GM18873 (cell line): ENCODE results near the gene MYMK.

Experiments
- ATAC-seq: cut with Tn5 transposase; IDR thresholded peaks from one replicate; pipeline ENCODE4 v1.9.1; 2021; ENCODE audit warnings: mild to moderate bottlenecking, moderate library complexity, moderate number of reproducible peaks; ENCODE audit not compliant: unreplicated experiment, low FRiP score

MYMK gene

DNA sequence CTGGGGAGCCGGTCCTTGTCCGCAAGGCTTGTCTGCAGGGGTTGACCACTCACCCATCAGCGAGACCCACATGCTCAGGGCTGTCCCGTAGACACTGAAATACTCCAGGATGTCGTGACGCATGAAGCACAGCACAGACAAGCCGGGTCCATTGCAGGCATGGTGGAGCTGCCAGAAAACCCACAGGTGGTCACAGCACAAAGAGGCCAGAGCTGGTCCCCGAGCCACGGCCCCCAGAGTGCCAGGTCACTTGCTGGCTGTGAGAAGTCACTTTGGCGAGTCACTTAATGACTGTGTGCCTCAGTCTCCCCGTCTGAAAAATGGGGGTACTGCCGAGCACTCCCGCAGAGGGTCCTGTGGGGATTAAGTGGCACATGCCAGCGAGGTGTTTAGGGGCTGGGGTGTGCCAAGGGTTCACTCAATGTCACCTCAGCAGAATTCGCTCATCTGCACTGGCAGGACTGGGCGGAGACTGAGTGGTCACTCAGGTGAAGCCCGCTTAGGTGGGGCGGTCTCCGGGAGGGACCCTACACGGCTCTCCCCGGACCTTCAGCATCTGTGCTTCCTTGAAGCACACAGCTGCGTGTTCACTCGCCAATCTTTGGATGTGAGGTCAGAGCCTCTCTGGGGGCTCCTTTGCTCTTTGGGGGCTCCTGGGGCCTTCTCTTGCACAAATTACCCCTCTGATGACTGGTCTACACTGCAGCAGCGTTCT is 4.5 kb downstream of the MYMK start:
- ATAC-seq = no peak

DNA sequence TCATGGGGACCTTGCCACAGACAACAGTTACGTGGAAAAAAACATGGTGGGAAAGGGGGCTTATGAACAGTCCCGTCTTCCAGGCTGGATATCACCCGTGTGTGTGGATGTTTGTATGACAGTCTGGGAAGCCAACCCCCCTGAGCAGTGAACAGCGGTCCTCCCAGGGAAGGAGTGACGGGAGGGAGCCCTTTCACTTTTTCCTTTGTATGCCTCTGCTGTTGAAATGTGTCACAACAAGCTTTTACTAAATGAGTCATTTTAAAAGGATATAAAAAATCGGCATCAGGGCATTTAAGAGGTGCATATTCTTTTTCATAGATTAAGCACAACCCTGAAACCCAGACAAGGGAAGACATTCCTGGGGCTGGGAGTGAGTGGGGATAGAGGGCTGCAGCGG is 5.1 kb downstream of the MYMK start:
- ATAC-seq = no peak

DNA sequence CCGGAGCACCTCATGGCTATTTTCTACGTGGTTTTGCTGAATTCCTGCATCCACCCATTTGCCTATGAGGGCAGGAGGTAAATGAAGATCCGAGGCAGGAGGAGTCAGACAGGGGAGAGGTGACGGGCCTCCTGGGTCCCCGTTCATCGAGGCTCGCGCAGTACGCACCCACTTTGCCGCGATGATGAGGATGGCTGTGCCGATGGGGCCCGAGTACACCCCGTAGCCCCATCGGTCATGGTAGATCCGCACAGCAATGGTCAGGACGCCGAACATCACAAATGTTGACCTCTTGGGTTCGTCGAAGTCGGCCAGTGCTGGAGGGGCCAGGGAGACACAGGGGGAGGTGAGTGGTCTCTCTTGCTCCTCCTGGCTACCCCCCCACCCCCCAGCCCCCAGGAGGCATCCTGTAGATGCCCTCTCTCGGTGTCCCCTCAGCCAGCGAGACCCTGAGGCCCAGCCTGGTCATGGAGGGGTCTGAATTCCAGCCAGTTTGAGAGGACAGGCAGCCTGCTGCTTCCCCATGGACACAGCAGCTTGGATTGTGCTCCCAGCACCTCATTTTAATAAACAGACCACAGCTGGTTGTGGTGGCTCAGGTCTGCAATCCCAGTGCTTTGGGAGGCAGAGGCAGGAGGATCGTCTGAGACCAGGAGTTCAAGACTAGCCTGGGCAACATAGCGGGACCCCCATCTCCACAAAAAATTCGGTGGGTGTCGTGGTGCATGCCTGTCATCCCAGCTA is 5.9 kb downstream of the MYMK start:
- no peak for ATAC-seq

DNA sequence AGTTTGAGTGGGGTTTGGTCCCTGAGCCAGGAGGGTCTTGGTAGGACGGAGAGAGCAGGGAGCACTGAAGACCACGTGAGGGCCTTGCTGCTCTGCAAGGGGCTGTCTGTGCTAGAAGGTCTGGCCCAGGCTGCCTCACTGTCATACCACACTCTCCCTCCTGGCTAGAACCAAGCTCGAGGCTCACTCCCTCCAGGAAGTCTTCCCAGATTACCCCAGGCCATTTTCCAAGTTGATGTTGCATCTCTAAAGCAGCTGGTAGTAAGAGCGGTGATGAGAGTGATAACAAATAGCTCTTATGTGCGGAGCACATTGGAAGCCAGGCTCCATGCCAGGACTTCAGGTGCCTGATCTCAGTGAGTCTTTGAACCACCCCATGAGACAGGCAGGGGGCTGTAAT is 6.6 kb downstream of the MYMK start:
- ATAC-seq = no peak

DNA sequence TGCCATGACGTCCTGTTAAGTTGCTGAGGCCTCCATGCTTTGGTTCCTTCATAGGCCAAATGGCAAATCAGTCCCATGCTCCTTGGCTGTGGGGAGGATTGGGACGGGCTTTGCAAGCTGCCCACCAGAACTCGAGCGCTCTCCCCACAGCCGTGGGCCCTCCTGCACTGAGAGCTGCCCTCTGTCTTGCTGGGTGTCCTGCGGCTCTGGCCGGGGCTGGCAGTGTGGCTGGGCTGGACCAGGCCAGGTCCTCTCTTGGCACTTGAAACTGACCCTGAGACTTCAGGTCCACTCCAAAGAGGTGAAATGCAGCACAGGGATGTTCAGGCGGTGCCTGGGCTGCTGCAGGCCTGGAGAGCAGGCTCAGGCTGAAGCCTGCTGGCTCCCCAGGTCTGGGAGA is 7.0 kb downstream of the MYMK start:
- ATAC-seq = no peak

DNA sequence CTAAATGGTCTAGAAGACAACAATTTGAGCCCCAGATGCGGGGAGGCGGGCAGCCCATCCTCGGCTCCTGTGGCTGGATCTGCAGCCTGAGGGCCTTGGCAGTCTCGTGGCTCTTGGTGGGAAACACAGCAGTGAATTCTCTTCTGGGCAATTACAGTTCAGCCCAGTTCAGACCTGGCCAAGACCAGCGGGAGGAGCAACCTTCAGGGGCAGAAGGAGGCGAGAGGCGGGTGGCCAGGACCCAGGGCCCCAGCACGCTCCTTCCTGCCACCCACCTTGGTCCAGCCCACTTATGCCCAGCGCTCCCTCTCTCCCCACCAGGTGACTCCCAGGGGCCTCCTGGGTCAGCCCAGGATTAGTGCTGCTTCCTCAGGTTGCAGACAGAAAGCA is 7.8 kb downstream of the MYMK start:
- ATAC-seq = no peak

DNA sequence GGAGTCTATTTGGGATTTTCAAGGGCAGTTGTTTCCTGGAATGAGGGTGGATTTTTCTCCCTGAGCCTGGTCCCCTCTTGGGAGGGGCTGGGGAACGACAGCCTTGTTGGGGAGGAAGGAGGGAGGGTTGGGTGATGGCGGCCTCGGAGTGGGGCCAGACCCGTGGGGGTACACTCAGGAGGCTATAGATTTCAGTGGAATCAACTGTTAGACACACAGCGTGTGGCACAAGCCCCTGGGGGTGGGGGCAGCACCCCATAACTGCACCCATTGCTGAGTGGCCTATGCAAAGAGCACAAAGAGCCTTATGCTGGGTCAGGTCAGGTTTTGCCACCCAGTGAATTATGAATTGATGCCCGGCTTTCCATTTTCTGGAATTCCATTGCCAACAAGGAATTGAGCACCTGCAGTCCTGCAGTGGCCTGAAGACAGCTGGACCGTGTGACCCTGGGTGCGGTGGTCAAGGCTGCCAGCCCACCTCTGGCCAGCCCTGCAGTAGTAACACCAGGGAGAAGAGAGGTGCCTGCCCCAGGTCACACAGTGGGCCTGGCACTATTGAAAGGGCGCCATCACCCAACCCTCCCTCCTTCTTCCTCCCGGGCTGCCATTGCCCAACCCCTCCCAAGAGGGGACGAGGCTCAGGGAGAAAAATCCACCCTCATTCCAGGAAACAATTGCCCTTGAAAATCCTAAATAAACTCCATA is 8.4 kb downstream of the MYMK start:
- ATAC-seq = no peak

DNA sequence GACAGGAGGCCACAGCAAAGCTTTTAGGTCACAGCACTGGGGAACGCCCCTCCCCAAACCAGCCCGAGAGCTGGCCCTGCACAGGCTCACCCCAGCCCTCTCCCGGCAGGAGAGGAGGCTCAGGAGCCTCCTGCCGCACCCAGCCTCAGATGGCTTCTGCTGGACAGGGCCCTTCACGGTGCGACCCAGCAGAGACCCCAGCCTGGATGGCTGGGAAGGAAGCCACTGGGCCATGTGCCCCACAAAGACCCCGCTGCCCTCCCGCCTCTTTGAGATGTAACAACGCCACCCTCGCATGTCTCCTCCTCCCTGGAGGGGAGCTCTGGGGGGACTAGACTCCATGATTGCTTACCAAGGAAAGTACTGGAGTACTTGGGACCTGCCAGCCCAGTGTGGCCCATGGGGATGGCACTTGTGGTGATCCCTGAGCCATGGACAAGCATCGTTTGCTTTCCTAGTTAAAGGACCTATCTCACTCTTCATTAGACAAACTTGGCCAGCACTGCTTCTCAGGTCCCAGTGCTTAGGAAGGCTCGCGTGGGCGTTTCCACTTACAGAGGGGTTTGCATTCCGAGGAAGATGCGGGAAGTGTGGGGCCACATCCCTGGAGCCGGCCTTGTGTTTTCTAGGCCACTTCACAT is 9.0 kb downstream of the MYMK start:
- no peak for ATAC-seq

DNA sequence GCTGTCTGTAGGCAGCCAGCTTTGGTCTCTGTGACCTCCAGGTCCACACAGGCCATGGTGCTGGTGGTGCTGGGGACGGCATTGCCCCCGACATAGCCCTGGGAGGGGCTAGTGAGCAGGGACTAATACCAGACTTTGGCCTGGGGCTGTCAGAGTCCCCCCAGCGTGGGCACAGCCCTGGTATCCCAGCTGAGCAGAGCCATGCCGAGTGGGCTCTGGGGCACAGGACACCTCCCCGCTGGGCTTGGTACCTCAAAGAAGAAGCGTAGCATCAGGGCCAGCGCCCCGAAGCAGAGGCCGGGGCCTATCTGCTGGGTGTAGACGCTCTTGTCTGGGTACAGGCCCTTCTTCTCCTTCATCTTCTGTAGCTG is 9.5 kb downstream of the MYMK start:
- ATAC-seq = no peak

DNA sequence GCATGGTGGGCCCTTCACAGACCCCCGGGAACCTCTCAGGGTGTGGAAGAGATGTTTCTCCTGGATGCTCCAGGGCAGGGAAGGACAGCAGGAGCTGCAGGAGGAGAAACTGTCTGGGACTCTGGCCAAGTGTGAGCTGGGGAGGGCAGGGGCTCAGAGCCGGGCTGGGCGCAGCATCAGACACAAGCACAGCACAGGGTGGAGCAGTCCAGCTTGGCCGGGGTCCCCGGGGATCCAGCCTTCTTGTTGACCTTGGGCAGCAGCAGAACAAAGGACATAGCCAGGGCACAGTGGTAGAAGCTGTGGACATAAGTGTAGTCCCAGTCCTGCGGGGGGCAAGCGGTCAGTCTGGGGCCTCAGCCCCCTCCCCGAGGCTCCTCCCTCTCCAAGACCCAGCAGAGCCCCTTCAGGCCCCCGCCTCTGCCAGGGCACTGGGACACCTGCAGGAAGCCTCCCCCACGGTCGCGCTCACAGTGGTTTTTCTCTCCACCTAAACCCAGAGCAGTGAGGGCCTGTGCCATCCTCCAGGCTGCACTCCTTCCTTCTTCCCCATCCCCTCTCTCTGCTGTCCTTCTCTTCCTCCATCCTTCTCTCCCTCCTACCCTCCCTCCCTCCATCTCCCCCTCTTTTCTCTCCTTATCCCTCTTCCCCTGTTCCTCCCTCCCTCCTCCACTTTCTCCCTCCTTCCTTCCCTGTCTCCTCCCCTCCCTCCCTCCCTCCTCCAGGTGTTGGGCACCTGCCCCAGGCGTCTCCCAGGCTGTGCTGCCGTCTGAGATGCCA is 10.1 kb downstream of the MYMK start:
- no peak for ATAC-seq

DNA sequence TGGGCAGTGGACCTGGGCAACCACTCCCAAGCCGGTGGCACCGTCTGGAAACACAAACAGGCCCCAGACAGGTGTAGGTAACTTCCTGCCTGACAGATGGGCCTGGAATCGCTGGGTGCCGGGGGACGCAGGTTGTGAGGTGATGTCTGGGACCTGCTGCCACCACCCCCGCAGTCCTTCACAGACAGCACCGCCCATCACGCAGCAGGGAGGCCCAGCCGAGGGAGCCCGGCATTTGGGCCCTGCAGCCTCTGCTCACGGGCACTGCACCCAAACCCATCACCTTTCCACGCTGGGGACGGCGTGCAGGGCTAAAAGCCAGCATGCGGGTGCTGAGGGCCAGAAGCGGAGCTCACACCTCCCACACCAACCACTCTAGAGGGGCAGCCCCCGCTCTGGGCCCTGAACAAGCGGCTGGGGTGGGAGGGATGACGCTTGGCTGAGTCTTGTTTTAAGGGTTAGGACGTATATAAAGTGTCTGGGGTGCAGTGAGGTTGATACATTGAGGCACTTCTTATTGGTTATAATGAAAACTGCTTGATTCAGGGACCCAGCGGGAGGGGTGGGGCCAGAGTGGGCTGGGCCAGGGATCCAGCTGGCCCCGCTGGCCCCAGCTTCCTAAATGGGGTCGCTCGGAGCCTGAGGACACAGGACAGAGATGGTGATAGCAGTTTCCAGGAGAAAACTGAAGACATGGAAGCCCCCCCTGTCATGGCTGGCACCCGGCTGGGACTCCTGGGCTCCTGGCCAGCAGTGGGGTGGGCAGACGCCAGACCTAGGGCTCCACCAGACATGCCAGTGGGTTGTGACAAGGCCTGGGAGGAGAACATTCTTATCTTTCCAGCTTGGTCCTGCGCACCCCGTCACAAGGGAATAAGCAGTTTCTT is 11.3 kb downstream of the MYMK start:
- no peak for ATAC-seq

DNA sequence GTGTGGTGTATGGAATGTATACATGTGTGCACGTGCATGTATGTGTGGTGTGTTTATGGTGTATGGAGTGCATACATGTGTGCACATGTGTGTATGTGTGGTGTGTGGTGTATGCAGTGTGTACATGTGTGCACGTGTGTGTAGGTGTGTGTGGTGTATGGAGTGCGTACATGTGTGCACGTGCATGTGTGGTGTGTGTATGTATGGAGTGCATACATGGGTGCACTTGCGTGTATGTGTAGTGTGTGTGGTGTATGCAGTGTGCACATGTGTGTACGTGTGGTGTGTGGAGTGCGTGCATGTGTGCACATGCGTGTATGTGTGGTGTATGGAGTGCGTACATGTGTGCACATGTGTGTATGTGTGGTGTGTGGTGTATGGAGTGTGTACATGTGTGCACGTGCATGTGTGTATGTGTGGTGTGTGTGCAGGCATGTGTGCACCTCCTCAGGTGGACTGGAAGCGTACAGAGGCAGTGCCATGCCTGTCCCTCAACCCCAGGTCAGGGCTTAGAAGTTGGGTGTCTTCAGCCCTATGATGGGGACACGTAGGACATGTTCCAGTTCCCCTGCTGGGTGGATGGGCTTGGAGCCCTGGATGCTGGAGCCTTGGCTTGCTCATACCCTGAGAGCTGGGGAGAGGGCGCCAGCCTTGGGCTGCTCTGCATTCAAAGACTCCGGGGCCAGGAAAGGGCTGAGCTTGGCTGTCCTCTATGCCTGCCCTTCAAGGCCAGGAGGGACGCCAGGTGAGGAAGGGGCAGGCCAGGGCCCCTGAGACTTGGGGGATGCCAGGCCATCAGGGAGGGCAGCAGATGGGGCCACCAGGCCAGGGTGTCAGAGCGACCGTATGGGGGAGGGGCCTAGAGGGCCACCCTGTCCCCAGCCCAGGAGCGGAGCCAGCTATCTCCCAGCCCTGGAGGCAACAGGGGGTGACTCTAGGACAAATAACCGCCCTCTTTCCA is 12.2 kb downstream of the MYMK start:
- ATAC-seq = no peak

DNA sequence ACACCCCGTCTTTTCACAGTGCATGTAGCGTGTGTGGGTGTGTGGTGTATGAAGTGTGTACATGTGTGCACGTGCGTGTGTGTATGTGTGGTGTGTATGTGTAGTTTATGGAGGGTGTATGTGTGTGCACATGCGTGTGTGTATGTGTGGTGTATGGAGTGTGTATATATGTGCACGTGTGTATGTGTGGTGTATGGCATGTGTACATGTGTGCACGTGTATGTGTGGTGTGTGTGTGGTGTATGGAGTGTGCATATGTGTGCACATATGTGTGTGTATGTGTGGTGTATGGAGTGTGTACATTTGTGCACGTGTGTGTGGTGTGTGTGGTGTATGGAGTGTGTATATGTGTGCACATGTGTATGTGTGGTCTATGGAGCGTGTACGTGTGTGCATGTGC is 13.2 kb downstream of the MYMK start:
- ATAC-seq = no peak

DNA sequence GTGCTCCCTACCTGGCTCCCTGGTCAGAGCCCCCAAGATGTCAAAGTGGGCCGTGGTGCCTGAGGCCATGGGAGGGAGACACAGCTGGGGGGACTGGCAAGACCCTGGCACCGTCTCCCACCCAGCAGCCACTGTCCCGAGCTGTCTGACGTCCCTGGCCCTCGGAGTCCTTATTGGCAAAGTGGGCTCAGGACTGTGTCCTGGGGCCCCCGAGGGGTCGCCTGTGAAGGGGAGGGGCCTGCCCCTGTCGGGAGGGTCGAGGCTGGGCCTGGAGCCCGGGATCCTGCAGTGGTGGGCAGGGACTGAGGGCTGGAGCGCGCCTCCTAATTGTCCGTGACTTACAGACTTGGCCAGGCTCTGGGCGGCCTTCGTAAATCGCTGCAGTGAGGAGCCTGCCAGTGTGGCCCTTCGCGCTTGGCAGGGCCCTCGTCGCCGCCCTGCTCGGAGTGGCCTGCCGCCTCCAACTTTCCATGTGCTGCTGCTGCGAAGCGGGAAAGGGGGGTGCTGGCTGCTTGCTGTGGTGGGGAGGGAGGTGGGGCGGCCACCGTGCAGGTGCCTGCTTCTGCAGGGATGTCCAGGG is 13.7 kb downstream of the MYMK start:
- ATAC-seq = no peak

DNA sequence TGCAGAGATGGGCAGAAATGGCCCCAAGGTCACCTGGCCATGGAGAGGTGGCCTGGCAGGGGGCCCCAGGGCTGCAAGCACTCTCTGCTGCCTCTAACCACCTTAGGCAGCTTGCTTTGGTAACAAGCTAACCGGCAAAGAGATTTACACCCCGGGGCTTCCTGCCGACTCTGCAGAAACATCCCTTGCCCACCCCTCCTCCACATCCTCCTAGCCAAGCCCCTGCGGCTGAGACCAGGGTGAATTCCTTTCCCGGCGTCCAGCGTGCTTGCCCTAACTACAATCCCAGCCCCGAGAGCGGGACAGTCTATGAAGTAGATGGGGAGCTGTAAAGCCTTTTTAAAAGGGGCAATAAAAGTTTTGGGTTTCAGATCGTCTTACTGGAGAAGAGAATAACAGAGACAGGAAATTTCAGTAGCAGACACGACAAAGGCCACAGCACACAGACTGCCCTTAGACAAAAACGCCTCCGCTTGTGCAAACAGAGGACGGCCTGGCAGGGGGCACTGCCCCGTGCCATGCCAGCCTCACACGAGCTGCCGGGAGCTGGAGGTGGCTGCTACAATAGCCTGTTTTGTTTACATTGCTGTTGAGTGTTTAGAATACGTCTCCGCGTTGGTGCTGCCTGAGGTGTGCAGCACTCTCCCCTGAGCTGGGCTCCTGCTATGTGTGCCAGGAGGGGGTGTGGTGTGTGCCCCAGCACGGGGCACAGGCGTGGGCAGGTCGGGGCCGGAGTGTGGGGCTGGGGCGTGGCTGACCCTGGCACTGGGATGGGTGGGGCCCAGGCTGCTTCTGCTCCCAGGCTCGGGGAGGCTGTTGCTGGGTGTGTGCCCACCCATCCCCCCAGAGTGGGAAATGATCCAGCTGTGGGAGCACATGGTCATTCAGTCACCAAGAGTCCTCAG is 15.3 kb downstream of the MYMK start:
- ATAC-seq = no peak

DNA sequence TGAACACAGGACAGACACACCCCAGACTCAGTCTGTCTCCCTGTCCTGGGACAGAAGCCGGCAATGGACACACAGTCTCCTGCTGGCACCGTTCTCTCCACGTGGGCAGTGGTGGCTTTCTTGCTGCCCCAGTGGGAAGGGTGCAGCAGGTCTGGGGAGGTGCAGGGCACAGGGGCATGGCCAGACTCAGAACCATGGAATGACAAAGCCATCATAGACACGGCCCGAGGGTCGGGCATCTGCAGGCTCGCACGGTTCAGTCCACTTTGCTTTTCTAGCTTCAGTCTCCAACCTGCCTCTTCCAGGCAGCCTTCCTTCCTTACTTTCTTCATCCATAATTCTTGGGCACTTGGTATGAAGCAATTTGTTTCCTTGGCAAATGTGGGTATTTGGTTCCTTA is 16.7 kb downstream of the MYMK start:
- ATAC-seq = no peak
